Measurements from ENCODE around the gene MRPL55.

MRPL55 gene

DNA sequence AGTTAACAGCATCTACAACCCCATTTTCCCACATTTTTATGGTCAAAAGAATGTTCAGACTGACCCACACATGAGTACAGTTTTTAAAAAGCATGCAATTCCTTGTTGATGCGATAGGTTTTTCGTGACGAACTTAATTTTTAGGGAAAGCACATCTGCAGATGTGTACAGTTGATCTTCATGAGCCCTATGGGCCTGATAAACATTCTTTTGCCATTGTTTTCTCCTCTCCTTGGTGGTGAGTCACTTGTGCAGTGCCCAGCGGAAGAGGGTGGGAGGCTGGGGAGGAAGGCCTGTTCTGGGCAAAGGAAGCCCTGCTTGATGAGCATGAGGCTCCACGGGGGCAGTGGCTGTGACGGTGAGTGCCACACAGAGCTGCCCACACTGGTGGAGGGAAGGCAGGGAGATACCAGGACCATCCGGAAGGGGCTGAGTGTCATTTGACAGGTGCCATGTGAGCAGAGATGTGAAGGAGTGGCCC, 21.3 kb downstream of the MRPL55 start:
- peak overlapping the region; percentile 17; the same call in 1 of the 2 replicates for H3K4me3 ChIP-seq (replicated peaks; ENCODE audit: insufficient read depth, low read length)
- peak overlapping the region; percentile 10 for H3K27ac ChIP-seq (replicated peaks)
- H3K27me3 ChIP-seq (ENCODE audit: insufficient read depth, poor library complexity, severe bottlenecking): no peaks in the 10 kb centered on the region
- TF ChIP-seq SPI1 (IDR thresholded peaks at IDR 0.05; ENCODE audit: borderline replicate concordance, low read depth) (no peak), GABPA (IDR thresholded peaks at IDR 0.05; ENCODE audit: low read depth) (no peak), POLR2AphosphoS5 (IDR thresholded peaks at IDR 0.05; ENCODE audit: low read depth) (0 out of 2 replicates have a peak, but pooled peaks have one; percentile 33), REST (IDR thresholded peaks at IDR 0.05; ENCODE audit: insufficient replicate concordance, low read depth) (no peak)
- TF ChIP-seq, protein P1, sequence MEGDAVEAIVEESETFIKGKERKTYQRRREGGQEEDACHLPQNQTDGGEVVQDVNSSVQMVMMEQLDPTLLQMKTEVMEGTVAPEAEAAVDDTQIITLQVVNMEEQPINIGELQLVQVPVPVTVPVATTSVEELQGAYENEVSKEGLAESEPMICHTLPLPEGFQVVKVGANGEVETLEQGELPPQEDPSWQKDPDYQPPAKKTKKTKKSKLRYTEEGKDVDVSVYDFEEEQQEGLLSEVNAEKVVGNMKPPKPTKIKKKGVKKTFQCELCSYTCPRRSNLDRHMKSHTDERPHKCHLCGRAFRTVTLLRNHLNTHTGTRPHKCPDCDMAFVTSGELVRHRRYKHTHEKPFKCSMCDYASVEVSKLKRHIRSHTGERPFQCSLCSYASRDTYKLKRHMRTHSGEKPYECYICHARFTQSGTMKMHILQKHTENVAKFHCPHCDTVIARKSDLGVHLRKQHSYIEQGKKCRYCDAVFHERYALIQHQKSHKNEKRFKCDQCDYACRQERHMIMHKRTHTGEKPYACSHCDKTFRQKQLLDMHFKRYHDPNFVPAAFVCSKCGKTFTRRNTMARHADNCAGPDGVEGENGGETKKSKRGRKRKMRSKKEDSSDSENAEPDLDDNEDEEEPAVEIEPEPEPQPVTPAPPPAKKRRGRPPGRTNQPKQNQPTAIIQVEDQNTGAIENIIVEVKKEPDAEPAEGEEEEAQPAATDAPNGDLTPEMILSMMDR (IDR thresholded peaks at IDR 0.05; ENCODE audit: insufficient read depth, low read length): no peak
- DNase-seq (ENCODE audit: low read depth in 1 of 2, low spot score in 1 of 2): peak in 1 of 2 experiments; percentile 53

DNA sequence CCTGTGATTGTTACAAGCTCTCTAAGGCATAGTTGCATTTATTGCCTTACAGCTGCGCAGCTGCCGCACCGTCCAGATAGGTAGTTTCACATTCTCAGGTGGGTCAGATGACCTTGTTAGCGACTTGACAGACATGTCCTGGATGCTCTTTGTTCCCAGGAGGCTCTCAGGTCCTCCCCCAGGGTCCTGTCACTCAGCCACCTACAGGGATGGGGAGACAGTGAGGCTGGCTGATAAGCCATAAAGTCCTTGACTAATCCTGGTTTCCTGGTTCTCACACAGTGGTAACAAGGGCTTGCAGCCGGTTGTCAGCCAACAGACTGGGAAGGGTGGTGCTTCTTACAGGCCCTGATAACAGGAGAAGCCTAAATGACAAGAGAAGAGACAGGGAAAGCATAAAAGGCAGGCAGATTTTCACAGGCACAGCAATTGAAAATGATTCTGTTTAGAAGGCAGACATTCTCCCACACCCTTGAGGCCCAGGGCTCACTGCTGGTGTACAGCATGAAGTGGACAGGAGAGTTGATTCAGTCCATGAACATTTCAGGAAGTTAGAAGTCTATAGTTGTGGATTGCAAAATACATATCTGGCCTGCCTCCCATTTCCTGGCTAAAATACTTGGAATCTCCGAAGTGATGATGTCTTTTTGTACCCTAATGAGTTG, 23.7 kb downstream of the MRPL55 start:
- DNase-seq (ENCODE audit: low read depth in 1 of 2, low spot score in 1 of 2): no peak
- H3K4me3 ChIP-seq (replicated peaks; ENCODE audit: insufficient read depth, low read length): peak overlapping the region; percentile 73
- H3K27me3 ChIP-seq (ENCODE audit: insufficient read depth, poor library complexity, severe bottlenecking): no peaks in the 10 kb centered on the region
- TF ChIP-seq GABPA (IDR thresholded peaks at IDR 0.05; ENCODE audit: low read depth) (no peak), POLR2AphosphoS5 (IDR thresholded peaks at IDR 0.05; ENCODE audit: low read depth) (no peak), REST (IDR thresholded peaks at IDR 0.05; ENCODE audit: insufficient replicate concordance, low read depth) (no peak), SPI1 (IDR thresholded peaks at IDR 0.05; ENCODE audit: borderline replicate concordance, low read depth) (no peak)
- no peak overlapping the region; the same call in 1 of the 2 replicates for H3K27ac ChIP-seq (replicated peaks)

DNA sequence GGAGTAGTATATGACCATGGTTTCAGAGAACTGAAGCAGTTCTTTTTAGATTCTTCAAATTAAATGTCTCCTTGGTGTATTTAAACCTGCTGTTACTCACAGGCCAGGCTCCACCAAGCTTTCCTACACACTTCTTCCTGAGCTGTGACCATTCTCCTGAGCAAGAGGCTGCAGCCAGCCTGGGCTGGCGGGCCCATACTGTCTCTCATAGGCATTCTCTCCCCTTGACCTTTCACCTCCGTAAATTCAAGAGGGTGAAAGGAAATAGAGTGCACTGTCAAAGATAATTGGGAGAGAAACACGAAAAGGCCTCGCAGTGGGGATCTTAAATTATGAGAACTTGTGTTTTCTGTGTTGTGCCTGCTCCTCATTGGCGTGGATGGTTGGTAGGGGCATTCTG, 24.3 kb downstream of the MRPL55 start:
- no peak for DNase-seq (ENCODE audit: low read depth in 1 of 2, low spot score in 1 of 2)
- H3K4me3 ChIP-seq (replicated peaks; ENCODE audit: insufficient read depth, low read length): peak overlapping the region; percentile 73
- H3K27me3 ChIP-seq (ENCODE audit: insufficient read depth, poor library complexity, severe bottlenecking): no peaks in the 10 kb centered on the region
- TF ChIP-seq GABPA (IDR thresholded peaks at IDR 0.05; ENCODE audit: low read depth): no peak
- TF ChIP-seq SPI1 (IDR thresholded peaks at IDR 0.05; ENCODE audit: borderline replicate concordance, low read depth): no peak
- TF ChIP-seq, protein P1 (IDR thresholded peaks at IDR 0.05; ENCODE audit: insufficient read depth, low read length): no peak
- TF ChIP-seq POLR2AphosphoS5 (IDR thresholded peaks at IDR 0.05; ENCODE audit: low read depth): no peak
- no peak for TF ChIP-seq REST (IDR thresholded peaks at IDR 0.05; ENCODE audit: insufficient replicate concordance, low read depth)
- peak overlapping the region; percentile 17; the same call in 1 of the 2 replicates for H3K27ac ChIP-seq (replicated peaks)
